Neural progenitor cell (in vitro differentiated cells): Measurements from ENCODE around the gene LGALS3BP. TPM values are rescaled to one million over a fixed set of nuclear protein-coding genes. Genes with fewer than 3 reads are reported as not detected.
A peak's percentile ranks its signal among the peaks of the same experiment; 100 is the strongest.

Experiments used
- DNase-seq: peaks from one replicate; pipeline ENCODE4 v3.0.0-alpha.2; 2016; ENCODE audit warnings: low spot score
- H2AFZ ChIP-seq: fragments of 200-600 bp; sonication (generic); replicated peaks from 2 replicates; pipeline ENCODE4 v1.6.1; 2016; ENCODE audit warnings: antibody characterized with exemption
- H3F3A ChIP-seq: fragments of 200-600 bp; sonication (generic); 2 replicates; pipeline ENCODE4 v1.6.1; 2016; ENCODE audit warnings: antibody characterized with exemption, low read depth
- H3K27ac ChIP-seq: fragments of 200-600 bp; sonication (generic); 2 replicates; pipeline ENCODE4 v1.5.1; 2016; ENCODE audit warnings: mild to moderate bottlenecking
- H3K27me3 ChIP-seq: fragments of 200-600 bp; sonication (generic); 2 replicates; pipeline ENCODE4 v1.6.1; 2016; ENCODE audit warnings: mild to moderate bottlenecking, moderate library complexity
- H3K36me3 ChIP-seq: fragments of 200-600 bp; sonication (generic); 2 replicates; pipeline ENCODE4 v1.5.1; 2016
- H3K4me1 ChIP-seq: fragments of 200-600 bp; sonication (generic); 2 replicates; pipeline ENCODE4 v1.6.1; 2016; ENCODE audit warnings: mixed run types
- H3K4me2 ChIP-seq: fragments of 200-600 bp; sonication (generic); 2 replicates; pipeline ENCODE4 v1.6.1; 2016
- H3K4me3 ChIP-seq: fragments of 200-600 bp; sonication (generic); 2 replicates; pipeline ENCODE4 v1.5.1; 2016
- H3K79me2 ChIP-seq: fragments of 200-600 bp; sonication (generic); 2 replicates; pipeline ENCODE4 v1.6.1; 2016; ENCODE audit warnings: low read depth
- H3K9ac ChIP-seq: fragments of 200-600 bp; sonication (generic); 2 replicates; pipeline ENCODE4 v1.6.1; 2016
- H3K9me3 ChIP-seq: fragments of 200-600 bp; sonication (generic); 2 replicates; pipeline ENCODE4 v1.5.1; 2016; ENCODE audit warnings: low read depth
- H4K20me1 ChIP-seq: fragments of 200-600 bp; sonication (generic); 2 replicates; pipeline ENCODE4 v1.6.1; 2016; ENCODE audit warnings: low read depth
- H3K27ac Mint-ChIP-seq: 3 replicates; pipeline ENCODE4 v1.8.0; 2021; ENCODE audit warnings: mixed read lengths
- H3K27me3 Mint-ChIP-seq: 2 replicates; pipeline ENCODE4 v1.8.0; 2022; ENCODE audit warnings: low read depth, mild to moderate bottlenecking, inconsistent platforms, moderate library complexity, mixed read lengths; ENCODE audit not compliant: insufficient read depth
- H3K36me3 Mint-ChIP-seq: 3 replicates; pipeline ENCODE4 v1.8.0; 2021; ENCODE audit warnings: mixed read lengths
- H3K4me1 Mint-ChIP-seq: 3 replicates; pipeline ENCODE4 v1.8.0; 2021; ENCODE audit warnings: mixed read lengths
- H3K4me3 Mint-ChIP-seq: 3 replicates; pipeline ENCODE4 v1.8.0; 2021; ENCODE audit warnings: mild to moderate bottlenecking, moderate library complexity, mixed read lengths
- H3K9me3 Mint-ChIP-seq: 3 replicates; pipeline ENCODE4 v1.8.0; 2020; ENCODE audit warnings: mixed read lengths
- EZH2 ChIP-seq: fragments of 200-600 bp; sonication (generic); IDR thresholded peaks from 2 replicates; pipeline ENCODE4 v1.6.1; 2017; ENCODE audit warnings: antibody characterized with exemption, mild to moderate bottlenecking, moderate library complexity
- EZH2phosphoT487 ChIP-seq: fragments of 200-600 bp; sonication (generic); IDR thresholded peaks from 2 replicates; pipeline ENCODE4 v1.6.1; 2017; ENCODE audit warnings: antibody characterized with exemption
- total RNA-seq: library from RNA; depleted of rRNA; stranded (reverse); fragments of >200 nt; gene quantifications from 2 replicates; pipeline ENCODE4 v1.2.3, GENCODE V29; 2015; ENCODE audit warnings: low replicate concordance
- TF ChIP-seq, protein P1 (sequence below): fragments of 200-600 bp; sonication (generic); IDR thresholded peaks from 2 replicates; pipeline ENCODE4 v1.5.1; 2017; ENCODE audit warnings: antibody characterized with exemption, mild to moderate bottlenecking

Gene LGALS3BP
- total RNA-seq, 1 donor from 2014 or later, result 17.5 TPM

GRCh38 chr17:79003661-79004411 is 24.1 kb upstream of the LGALS3BP start:
- no peak overlapping the region for H3K27ac Mint-ChIP-seq
- peaks cover 30% of the 10 kb centered on the region for H3K4me1 Mint-ChIP-seq
- H2AFZ ChIP-seq, result no peak overlapping the region
- H3K27me3 Mint-ChIP-seq, result peaks cover 8% of the 10 kb centered on the region
- no peak overlapping the region for H3K9ac ChIP-seq
- no peaks in the 10 kb centered on the region for H3K36me3 ChIP-seq
- no peak overlapping the region for H3K27ac ChIP-seq
- H3K4me3 ChIP-seq, result no peak overlapping the region
- H3K4me3 Mint-ChIP-seq, result peak overlapping the region; percentile 33
- H3F3A ChIP-seq, result no peaks in the 10 kb centered on the region
- peaks cover 9% of the 10 kb centered on the region for H3K4me1 ChIP-seq
- DNase-seq, result peak; percentile 32
- no peaks in the 10 kb centered on the region for H3K27me3 ChIP-seq
- H3K9me3 ChIP-seq, result no peaks in the 10 kb centered on the region
- peaks cover 27% of the 10 kb centered on the region for H3K79me2 ChIP-seq
- peaks cover 62% of the 10 kb centered on the region for H4K20me1 ChIP-seq
- H3K9me3 Mint-ChIP-seq, result no peaks in the 10 kb centered on the region
- H3K36me3 Mint-ChIP-seq, result peaks cover 5% of the 10 kb centered on the region
- TF ChIP-seq, protein P1, sequence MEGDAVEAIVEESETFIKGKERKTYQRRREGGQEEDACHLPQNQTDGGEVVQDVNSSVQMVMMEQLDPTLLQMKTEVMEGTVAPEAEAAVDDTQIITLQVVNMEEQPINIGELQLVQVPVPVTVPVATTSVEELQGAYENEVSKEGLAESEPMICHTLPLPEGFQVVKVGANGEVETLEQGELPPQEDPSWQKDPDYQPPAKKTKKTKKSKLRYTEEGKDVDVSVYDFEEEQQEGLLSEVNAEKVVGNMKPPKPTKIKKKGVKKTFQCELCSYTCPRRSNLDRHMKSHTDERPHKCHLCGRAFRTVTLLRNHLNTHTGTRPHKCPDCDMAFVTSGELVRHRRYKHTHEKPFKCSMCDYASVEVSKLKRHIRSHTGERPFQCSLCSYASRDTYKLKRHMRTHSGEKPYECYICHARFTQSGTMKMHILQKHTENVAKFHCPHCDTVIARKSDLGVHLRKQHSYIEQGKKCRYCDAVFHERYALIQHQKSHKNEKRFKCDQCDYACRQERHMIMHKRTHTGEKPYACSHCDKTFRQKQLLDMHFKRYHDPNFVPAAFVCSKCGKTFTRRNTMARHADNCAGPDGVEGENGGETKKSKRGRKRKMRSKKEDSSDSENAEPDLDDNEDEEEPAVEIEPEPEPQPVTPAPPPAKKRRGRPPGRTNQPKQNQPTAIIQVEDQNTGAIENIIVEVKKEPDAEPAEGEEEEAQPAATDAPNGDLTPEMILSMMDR, result no peak
- no peak for TF ChIP-seq EZH2phosphoT487
- no peak for TF ChIP-seq EZH2
- H3K4me2 ChIP-seq, result no peak overlapping the region

- H3K36me3 ChIP-seq, result no peaks in the 10 kb centered on the region
- peaks cover 3% of the 10 kb centered on the region for H3K27me3 Mint-ChIP-seq
Observed at GRCh38 chr17:79002796-79003593, 23.3 kb upstream of the LGALS3BP start.

GRCh38 chr17:79002291-79002690 is 22.6 kb upstream of the LGALS3BP start:
- Mint-ChIP-seq H3K4me1 (peaks cover 20% of the 10 kb centered on the region), H3K27ac (peak overlapping the region; percentile 60), H3K27me3 (peaks cover 3% of the 10 kb centered on the region), H3K9me3 (no peaks in the 10 kb centered on the region), H3K36me3 (peaks cover 6% of the 10 kb centered on the region), H3K4me3 (no peak overlapping the region)
- Histone ChIP-seq H3F3A (no peaks in the 10 kb centered on the region), H3K4me3 (no peak overlapping the region), H3K4me2 (no peak overlapping the region), H2AFZ (no peak overlapping the region), H3K9me3 (no peaks in the 10 kb centered on the region), H3K4me1 (peaks cover 3% of the 10 kb centered on the region), H3K36me3 (no peaks in the 10 kb centered on the region), H3K9ac (no peak overlapping the region), H3K27me3 (no peaks in the 10 kb centered on the region), H3K27ac (no peak overlapping the region), H4K20me1 (peaks cover 64% of the 10 kb centered on the region), H3K79me2 (peaks cover 12% of the 10 kb centered on the region)
- DNase-seq, result no peak
- TF ChIP-seq EZH2 (no peak), EZH2phosphoT487 (no peak)
- TF ChIP-seq, protein P1, result no peak

More at GRCh38 chr17:79002796-79003593, 23.3 kb upstream of the LGALS3BP start:
- Mint-ChIP-seq H3K36me3 (peaks cover 5% of the 10 kb centered on the region), H3K27ac (peak overlapping the region; percentile 47), H3K9me3 (no peaks in the 10 kb centered on the region), H3K4me3 (no peak overlapping the region), H3K4me1 (peaks cover 24% of the 10 kb centered on the region)
- no peaks in the 10 kb centered on the region for H3K9me3 ChIP-seq
- no peaks in the 10 kb centered on the region for H3K27me3 ChIP-seq
- no peak overlapping the region for H3K9ac ChIP-seq
- no peak overlapping the region for H3K4me2 ChIP-seq
- no peak for TF ChIP-seq EZH2phosphoT487
- TF ChIP-seq, protein P1, result no peak
- TF ChIP-seq EZH2, result no peak
- H3K79me2 ChIP-seq, result peaks cover 18% of the 10 kb centered on the region
- H3K4me1 ChIP-seq, result peaks cover 3% of the 10 kb centered on the region
- H3F3A ChIP-seq, result no peaks in the 10 kb centered on the region
- no peak overlapping the region for H3K27ac ChIP-seq
- no peak overlapping the region for H2AFZ ChIP-seq
- no peak overlapping the region for H3K4me3 ChIP-seq
- DNase-seq, result no peak
- H4K20me1 ChIP-seq, result peaks cover 61% of the 10 kb centered on the region
